ENCODE results near the gene PSMD9.
"Not testable (repeated sequence)": the region's sequence is repeated elsewhere in the genome, so short reads cannot be mapped to it uniquely, and the experiment has no call there.

The PSMD9 gene

DNA sequence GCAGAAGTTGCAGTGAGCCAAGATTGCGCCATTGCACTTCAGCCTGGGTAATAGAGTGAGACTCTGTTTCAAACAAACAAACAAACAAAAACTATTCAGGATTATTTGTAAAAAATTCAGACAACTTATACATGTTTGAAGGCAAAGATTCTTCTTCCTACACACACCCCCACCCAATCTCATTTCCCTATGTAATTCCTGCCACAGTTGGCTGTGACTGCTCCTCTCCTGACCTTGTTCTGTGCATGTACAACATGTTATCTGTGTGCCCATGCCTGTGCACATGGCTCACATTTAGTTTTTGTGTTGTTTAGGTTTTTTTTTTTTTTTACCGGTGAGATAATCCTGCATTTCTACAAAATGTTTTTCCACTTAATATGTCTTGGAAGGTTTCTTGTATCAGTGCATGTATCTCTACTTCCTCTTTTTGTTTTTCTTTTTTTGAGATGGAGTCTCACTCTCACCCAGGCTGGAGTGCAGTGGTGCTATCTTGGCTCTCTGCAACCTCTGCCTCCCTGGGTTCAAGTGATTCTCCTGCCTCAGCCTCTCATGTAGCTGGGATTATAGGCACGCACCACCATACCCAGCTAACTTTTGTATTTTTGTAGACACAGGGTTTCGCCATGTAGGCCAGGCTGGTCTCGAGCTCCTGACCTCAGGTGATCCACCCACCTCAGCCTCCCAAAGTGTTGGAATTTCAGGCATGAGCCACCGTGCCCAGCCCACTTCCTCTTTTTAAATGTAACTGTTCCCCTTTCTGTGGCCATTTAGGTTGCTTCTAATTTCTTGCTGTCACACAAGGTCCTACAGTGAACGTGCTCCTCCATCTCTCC is 38.5 kb downstream of the PSMD9 start:
- no peak for DNase-seq

GRCh38 chr12:121927813-121928212 is 39.2 kb downstream of the PSMD9 start:
- DNase-seq = no peak

DNA sequence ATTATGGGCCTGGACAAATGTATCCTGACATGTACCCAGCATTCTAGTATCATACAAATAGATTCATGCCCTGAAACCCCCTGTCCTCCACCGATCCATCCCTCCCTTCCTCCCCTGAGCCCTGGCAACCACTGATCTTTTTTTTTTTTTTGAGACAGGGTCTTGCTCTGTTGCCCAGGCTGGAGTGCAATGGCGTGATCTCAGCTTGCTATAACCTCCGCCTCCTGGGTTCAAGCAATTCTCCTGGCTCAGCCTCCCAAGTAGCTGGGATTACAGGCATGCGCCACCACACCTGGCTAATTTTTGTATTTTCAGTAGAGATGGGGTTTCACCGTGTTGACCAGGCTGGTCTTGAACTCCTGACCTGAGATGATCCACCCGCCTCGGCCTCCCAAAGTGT is 41.0 kb downstream of the PSMD9 start:
- DNase-seq = not testable (repeated sequence)

- DNase-seq = no peak
Measured at GRCh38 chr12:121930862-121931261, 42.3 kb downstream of the PSMD9 start.

- no peak for DNase-seq
Measured at GRCh38 chr12:121932176-121932536, 43.6 kb downstream of the PSMD9 start.

DNA sequence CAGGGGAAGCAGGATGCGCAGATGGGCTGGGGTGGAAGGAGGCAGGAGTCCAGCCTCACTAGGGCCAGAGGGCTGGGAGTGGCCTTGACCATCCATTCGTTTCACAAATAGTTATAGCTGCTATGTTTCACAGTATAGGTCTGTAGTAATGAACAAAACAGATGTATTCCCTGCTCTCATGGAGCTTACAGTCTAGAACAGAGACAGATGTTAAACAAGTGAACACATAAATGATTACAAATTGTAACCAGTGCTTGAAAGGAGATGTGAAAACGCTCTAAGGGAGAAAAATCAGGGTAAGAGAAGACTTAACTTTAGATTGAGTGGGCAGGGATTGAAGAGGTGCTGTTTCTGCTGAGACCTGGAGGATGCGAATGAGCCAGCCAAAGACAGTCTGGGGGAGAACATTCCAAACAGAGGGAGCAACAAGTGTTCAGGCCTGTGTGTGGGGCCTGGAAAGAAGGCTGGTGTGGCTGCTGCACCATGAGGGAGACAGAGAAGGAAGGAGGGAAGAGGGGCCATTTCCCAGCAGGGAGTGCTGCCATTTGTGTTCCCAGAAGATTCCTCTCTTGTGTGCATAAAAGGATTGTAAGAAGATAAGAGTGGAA is 44.4 kb downstream of the PSMD9 start:
- no peak for DNase-seq

GRCh38 chr12:121933522-121934308 is 45.1 kb downstream of the PSMD9 start:
- DNase-seq = no peak

DNA sequence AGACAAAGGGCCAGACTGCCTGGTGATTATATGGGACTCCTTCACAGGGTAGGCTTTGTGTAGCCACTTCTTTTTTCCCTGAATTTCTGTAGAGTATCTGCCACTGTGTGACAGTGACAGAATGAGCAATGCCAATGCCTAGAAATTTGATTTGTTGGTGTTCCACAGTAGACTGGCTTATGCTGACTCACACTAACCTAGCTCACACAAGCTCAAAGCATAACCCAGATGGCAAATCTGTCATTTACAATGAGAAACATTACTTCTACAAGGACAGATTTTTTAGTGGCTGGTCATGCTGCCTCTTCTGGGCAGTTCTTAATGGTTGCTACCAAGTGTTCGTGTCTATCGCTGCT is 45.7 kb downstream of the PSMD9 start:
- DNase-seq = no peak

- no peak for DNase-seq
Measured at GRCh38 chr12:121937654-121938053, 49.1 kb downstream of the PSMD9 start.

GRCh38 chr12:121939186-121939585 is 50.6 kb downstream of the PSMD9 start:
- DNase-seq = no peak

DNA sequence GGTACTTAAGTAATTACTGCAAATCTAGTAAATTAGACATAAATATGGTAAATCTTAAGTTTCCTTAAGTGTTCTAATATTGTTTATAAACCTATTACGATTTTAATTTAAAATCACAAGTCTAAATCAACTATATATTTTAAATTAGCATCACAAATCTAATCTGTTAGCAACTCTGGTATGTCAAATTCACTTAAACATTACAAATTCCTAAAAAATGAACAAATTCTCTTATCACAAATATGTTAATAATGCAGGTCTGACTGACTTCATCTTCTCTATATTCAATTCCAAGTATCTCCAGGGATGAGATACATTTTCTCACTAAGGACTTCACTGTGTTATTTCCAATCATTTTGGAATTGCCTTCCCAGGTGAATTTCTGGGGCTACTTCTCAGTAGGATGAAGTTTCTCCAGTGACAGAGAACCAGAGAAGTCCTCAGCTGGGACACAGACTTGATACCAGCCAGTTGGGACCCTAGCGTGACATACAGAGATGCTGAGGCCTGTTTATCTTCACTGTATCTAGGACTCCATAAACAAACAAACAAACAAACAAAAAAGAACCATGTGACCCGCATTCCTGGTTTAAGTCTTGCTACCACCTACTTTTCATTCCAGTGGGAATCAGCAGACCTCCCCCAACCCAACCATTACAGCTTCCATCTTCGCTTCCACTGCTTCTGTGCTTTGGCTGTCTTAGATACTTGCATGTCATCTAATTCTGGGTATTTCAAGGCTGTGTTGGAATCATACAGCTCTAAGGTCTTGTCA is 51.6 kb downstream of the PSMD9 start:
- DNase-seq = no peak

- DNase-seq = no peak
Measured at GRCh38 chr12:121942145-121942718, 53.6 kb downstream of the PSMD9 start.

- no peak for DNase-seq
Measured at GRCh38 chr12:121943926-121944325, 55.3 kb downstream of the PSMD9 start.

DNA sequence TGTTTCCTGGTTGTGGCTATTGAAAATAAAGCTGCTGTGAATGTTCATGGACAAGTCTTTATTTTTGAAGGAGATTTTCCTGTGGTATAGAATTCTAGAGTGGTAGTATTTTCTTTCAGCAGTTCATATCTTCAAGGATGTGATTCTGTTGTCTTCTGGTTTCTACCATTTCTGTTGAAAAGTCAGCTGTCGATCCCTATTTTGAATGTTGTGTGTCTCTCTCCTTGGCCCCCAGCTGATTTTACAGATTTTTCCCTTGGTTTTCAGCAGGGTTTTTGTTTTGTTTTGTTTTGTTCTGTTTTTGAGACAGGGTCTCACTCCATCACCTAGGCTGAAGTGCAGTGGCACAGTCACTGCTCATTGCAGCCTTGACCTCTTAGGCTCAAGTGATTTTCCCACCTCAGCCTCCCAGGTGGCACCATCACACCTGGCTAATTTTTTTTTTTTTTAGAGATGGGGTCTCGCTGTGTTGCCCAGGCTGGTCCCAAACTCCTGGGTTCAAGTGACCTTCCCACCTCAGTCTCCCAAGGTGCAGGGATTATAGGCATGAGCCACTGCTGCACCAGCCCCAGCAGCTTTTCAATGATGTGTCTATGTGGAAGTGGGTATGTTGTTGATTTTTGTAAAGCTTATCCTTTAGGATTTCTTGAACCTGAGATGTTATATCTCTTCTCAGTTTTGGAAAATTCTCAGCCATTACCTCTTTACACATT is 57.9 kb downstream of the PSMD9 start:
- no peak for DNase-seq

- DNase-seq = no peak
Measured at GRCh38 chr12:121947981-121948380, 59.4 kb downstream of the PSMD9 start.

GRCh38 chr12:121949648-121950397 is 61.2 kb downstream of the PSMD9 start:
- no peak for DNase-seq

DNA sequence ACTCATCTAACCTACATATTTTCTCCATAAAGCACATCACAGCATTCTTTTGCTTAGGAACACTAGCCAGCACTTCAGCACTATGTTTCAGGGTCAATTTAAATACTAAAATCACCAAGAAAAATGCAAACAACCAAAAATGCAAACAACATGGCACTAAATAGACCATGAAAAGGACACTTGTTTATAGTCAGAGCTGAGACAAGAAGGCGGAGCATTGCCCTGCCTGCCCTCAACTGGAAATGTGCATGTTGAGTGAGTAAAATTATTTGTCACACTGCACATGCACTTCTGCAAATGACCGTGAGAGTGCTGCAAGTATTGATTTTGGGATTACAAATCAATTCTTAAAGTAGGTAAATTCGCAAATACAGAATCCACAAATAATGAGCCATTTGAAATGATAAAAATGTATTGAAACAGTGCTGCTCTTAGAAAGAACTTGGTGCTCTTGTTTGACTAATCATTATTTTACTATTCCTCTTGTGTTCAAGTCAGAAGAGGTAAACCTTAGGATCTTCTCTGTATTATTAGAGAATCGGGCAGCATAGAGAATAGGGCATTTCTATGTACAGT is 64.6 kb downstream of the PSMD9 start:
- DNase-seq = no peak

- peak; percentile 11 for DNase-seq
Measured at GRCh38 chr12:121953695-121954094, 65.1 kb downstream of the PSMD9 start.

GRCh38 chr12:121955258-121956237 is 67.0 kb downstream of the PSMD9 start:
- peak; percentile 25 for DNase-seq
